ENCODE data around the gene PAM. TPM values are rescaled to one million over a fixed set of nuclear protein-coding genes. Genes with fewer than 3 reads are reported as not detected.

Gene PAM
- total RNA-seq, 1 experiment from 2014 or later: 142 TPM

DNA sequence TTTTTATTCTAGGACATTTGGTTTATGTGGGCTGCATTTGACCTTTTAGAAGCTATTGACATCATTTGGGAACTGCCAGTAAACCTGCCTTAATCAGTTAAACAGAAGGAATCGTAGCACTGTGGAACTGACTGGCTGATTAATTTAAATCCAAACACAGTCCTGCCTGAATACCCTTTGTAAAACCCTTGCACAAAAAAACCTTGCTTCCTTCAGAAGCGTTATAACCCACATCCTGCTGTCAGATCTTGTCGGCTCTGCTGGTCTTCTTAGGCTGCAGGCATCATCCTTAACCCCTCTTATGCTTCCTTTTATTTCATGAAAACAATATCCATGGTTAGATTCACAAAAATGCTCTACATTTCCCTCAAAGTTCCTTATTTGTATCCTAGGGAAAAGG lies 46.3 kb downstream of the PAM start:
- TF ChIP-seq, protein P1, sequence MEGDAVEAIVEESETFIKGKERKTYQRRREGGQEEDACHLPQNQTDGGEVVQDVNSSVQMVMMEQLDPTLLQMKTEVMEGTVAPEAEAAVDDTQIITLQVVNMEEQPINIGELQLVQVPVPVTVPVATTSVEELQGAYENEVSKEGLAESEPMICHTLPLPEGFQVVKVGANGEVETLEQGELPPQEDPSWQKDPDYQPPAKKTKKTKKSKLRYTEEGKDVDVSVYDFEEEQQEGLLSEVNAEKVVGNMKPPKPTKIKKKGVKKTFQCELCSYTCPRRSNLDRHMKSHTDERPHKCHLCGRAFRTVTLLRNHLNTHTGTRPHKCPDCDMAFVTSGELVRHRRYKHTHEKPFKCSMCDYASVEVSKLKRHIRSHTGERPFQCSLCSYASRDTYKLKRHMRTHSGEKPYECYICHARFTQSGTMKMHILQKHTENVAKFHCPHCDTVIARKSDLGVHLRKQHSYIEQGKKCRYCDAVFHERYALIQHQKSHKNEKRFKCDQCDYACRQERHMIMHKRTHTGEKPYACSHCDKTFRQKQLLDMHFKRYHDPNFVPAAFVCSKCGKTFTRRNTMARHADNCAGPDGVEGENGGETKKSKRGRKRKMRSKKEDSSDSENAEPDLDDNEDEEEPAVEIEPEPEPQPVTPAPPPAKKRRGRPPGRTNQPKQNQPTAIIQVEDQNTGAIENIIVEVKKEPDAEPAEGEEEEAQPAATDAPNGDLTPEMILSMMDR (IDR thresholded peaks at IDR 0.05; ENCODE audit: unreplicated experiment): no peak
- no peak for DNase-seq
- H3K27ac Mint-ChIP-seq (ENCODE audit: unreplicated experiment): no peak overlapping the region
- no peaks in the 10 kb centered on the region for H3K9me3 Mint-ChIP-seq (ENCODE audit: low read depth, unreplicated experiment)
- no peaks in the 10 kb centered on the region for H3K27me3 Mint-ChIP-seq (ENCODE audit: unreplicated experiment)
- no peaks in the 10 kb centered on the region for H3K4me1 Mint-ChIP-seq (ENCODE audit: low read depth, unreplicated experiment)
- H3K36me3 Mint-ChIP-seq (ENCODE audit: insufficient read depth, unreplicated experiment): no peaks in the 10 kb centered on the region
- intact Hi-C loops (cut with micrococcal nuclease; ENCODE audit: unreplicated experiment): no loop called here
- no peak overlapping the region for H3K4me3 Mint-ChIP-seq (ENCODE audit: low read depth, unreplicated experiment)
- BruUV-seq (replicated peaks): no TSS peak
- CTCF ChIA-PET: no interaction called here

DNA sequence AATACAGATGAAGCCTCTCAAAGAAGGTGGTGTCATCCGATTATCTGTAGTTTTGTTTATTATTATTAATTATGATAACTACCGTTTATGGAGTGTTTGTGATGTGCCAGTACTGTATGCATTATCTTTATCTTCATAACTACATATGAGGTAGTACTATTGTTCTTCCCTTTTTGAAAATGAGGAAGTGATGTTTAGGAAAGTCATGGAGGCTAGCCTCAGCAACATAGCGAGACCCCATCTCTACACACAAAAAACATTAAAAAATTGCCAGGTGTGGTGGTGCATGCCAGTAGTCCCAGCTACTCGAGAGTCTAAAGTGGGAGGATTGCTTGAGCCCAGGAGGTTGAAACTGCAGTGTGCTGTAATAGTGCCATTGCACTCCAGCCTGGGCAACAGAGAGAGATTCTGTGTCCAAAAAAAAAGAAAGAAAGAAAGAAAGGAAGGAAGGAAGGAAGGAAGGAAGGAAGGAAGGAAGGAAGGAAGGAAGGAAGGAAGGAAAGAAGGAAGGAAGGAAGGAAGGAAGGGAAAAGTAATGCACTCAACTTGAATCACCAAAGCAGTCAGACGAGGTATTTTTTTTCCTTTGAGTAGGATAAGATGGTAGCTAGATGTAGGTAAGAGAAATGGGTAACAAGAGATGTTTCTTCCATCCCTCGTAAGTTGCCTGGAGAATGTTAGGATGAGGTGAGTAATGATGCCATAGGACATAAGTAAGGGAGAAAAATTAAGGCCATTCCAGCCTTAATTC lies 47.8 kb downstream of the PAM start:
- no TSS peak for BruUV-seq (replicated peaks)
- DNase-seq: no peak
- Mint-ChIP-seq H3K9me3 (ENCODE audit: low read depth, unreplicated experiment) (no peaks in the 10 kb centered on the region), H3K27me3 (ENCODE audit: unreplicated experiment) (no peaks in the 10 kb centered on the region), H3K36me3 (ENCODE audit: insufficient read depth, unreplicated experiment) (no peaks in the 10 kb centered on the region), H3K4me1 (ENCODE audit: low read depth, unreplicated experiment) (no peaks in the 10 kb centered on the region), H3K4me3 (ENCODE audit: low read depth, unreplicated experiment) (no peak overlapping the region), H3K27ac (ENCODE audit: unreplicated experiment) (no peak overlapping the region)
- TF ChIP-seq, protein P1 (IDR thresholded peaks at IDR 0.05; ENCODE audit: unreplicated experiment): no peak
- CTCF ChIA-PET: no interaction called here
- intact Hi-C loops (cut with micrococcal nuclease; ENCODE audit: unreplicated experiment): no loop called here

DNA sequence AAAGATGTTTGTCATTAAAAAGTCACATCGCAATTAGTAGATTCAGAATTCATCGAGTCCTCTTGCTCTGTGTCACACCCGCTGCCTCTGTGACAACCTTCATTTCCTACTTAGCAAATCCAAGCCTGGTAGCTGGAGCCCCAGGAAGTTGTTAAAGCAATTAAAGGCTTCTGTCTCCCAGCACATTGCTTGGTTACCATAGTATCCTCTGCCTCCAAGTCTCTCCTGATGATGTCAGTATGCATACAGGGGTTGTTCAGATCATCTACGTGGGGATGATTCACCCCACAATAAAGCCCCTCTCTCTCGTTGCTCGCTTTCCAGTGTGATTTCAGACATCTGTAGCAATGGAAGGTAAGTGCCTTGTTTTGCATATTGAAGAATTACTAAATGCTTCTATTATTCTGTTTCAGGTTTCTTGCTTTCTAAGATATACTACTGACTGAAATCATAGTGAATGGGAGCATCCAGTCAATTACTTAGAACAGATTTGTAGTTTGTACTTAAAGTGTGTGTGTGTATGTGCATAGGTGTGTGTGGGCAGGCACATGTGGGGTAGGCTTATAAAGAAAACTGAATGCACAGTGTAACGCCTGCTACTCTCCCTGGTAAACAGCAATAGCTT lies 52.9 kb downstream of the PAM start:
- no peaks in the 10 kb centered on the region for H3K4me1 Mint-ChIP-seq (ENCODE audit: low read depth, unreplicated experiment)
- H3K4me3 Mint-ChIP-seq (ENCODE audit: low read depth, unreplicated experiment): no peak overlapping the region
- no peak overlapping the region for H3K27ac Mint-ChIP-seq (ENCODE audit: unreplicated experiment)
- CTCF ChIA-PET: no interaction called here
- TF ChIP-seq, protein P1 (IDR thresholded peaks at IDR 0.05; ENCODE audit: unreplicated experiment): no peak
- no peak for DNase-seq
- no peaks in the 10 kb centered on the region for H3K36me3 Mint-ChIP-seq (ENCODE audit: insufficient read depth, unreplicated experiment)
- no peaks in the 10 kb centered on the region for H3K9me3 Mint-ChIP-seq (ENCODE audit: low read depth, unreplicated experiment)
- no TSS peak for BruUV-seq (replicated peaks)
- intact Hi-C loops (cut with micrococcal nuclease; ENCODE audit: unreplicated experiment): no loop called here
- H3K27me3 Mint-ChIP-seq (ENCODE audit: unreplicated experiment): no peaks in the 10 kb centered on the region

DNA sequence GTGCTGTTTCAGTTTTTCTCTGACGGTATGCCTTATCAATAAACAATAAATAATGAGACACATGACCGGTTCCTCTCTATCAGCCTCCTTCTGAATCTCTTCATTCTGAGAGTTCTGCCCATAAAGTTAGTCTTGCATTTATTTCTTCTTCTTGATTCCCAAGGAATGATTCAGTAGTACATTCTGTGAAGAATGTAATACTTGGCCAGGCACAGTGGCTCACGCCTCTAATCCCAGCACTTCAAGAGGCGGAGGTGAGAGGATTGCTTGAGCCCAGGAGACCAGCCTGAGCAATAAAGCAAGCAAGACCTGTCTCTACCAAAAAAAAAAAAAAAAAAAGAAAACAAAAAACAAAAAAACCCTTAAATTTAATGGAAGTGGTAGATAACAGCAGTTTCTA lies 53.9 kb downstream of the PAM start:
- H3K4me3 Mint-ChIP-seq (ENCODE audit: low read depth, unreplicated experiment): no peak overlapping the region
- no peaks in the 10 kb centered on the region for H3K9me3 Mint-ChIP-seq (ENCODE audit: low read depth, unreplicated experiment)
- intact Hi-C loops (cut with micrococcal nuclease; ENCODE audit: unreplicated experiment): no loop called here
- TF ChIP-seq, protein P1 (IDR thresholded peaks at IDR 0.05; ENCODE audit: unreplicated experiment): no peak
- no peaks in the 10 kb centered on the region for H3K27me3 Mint-ChIP-seq (ENCODE audit: unreplicated experiment)
- H3K36me3 Mint-ChIP-seq (ENCODE audit: insufficient read depth, unreplicated experiment): no peaks in the 10 kb centered on the region
- no peaks in the 10 kb centered on the region for H3K4me1 Mint-ChIP-seq (ENCODE audit: low read depth, unreplicated experiment)
- H3K27ac Mint-ChIP-seq (ENCODE audit: unreplicated experiment): no peak overlapping the region
- BruUV-seq (replicated peaks): no TSS peak
- CTCF ChIA-PET: no interaction called here
- DNase-seq: no peak
